HG02885 (cell line): ENCODE data around the gene TSNAX.

ENCODE experiments used
- ATAC-seq: cut with Tn5 transposase; IDR thresholded peaks from one replicate; pipeline ENCODE4 v1.9.1; 2021; ENCODE audit warnings: mild to moderate bottlenecking; ENCODE audit not compliant: unreplicated experiment, poor library complexity

TSNAX gene

GRCh38 chr1:231517076-231517475, 11.4 kb upstream of the TSNAX start:
- ATAC-seq, result no peak

- no peak for ATAC-seq
Observed at GRCh38 chr1:231518485-231519034, 9.9 kb upstream of the TSNAX start.

- no peak for ATAC-seq
Observed at GRCh38 chr1:231519166-231519565, 9.3 kb upstream of the TSNAX start.

GRCh38 chr1:231522038-231522437, 6.4 kb upstream of the TSNAX start:
- no peak for ATAC-seq

GRCh38 chr1:231522931-231523642, 5.4 kb upstream of the TSNAX start:
- ATAC-seq, result no peak

GRCh38 chr1:231523816-231524215, 4.7 kb upstream of the TSNAX start:
- ATAC-seq, result no peak

- ATAC-seq, result no peak
Observed at GRCh38 chr1:231526536-231526935, 1.9 kb upstream of the TSNAX start.

- ATAC-seq, result peak; percentile 21
Observed at GRCh38 chr1:231527586-231528171, 790 bp upstream of the TSNAX start.

GRCh38 chr1:231533240-231533639, 4.8 kb downstream of the TSNAX start:
- no peak for ATAC-seq

GRCh38 chr1:231534703-231535159, 6.3 kb downstream of the TSNAX start:
- no peak for ATAC-seq

- no peak for ATAC-seq
Observed at GRCh38 chr1:231536099-231536498, 7.6 kb downstream of the TSNAX start.

GRCh38 chr1:231540847-231541246, 12.4 kb downstream of the TSNAX start:
- ATAC-seq, result no peak

GRCh38 chr1:231541842-231542241, 13.4 kb downstream of the TSNAX start:
- no peak for ATAC-seq

GRCh38 chr1:231544943-231545592, 16.6 kb downstream of the TSNAX start:
- no peak for ATAC-seq

- no peak for ATAC-seq
Observed at GRCh38 chr1:231546693-231547092, 18.2 kb downstream of the TSNAX start.

GRCh38 chr1:231549733-231550447, 21.4 kb downstream of the TSNAX start:
- no peak for ATAC-seq

GRCh38 chr1:231550448-231550781, 21.9 kb downstream of the TSNAX start:
- peak; percentile 56 for ATAC-seq

GRCh38 chr1:231553320-231553719, 24.9 kb downstream of the TSNAX start:
- no peak for ATAC-seq

GRCh38 chr1:231554969-231555368, 26.5 kb downstream of the TSNAX start:
- ATAC-seq, result no peak

- ATAC-seq, result no peak
Observed at GRCh38 chr1:231557411-231557810, 28.9 kb downstream of the TSNAX start.
